Mucosa of gallbladder (tissue), 1 donor: ENCODE results near the gene CRYGS. TPM values are rescaled to one million over a fixed set of nuclear protein-coding genes. Genes with fewer than 3 reads are reported as not detected.
"Not testable (repeated sequence)": the region's sequence is repeated elsewhere in the genome, so short reads cannot be mapped to it uniquely, and the experiment has no call there.

Source experiments
- DNase-seq: peaks from one replicate; pipeline ENCODE4 v3.0.0-alpha.2; 2020; ENCODE audit warnings: low spot score
- total RNA-seq: library from RNA; stranded (reverse); gene quantifications from one replicate; pipeline ENCODE4 v1.2.1, GENCODE V29; 2021
- donor health status: DM: no; HTN: no; CAD: no.

The CRYGS gene
- total RNA-seq, 1 donor from 2014 or later: 2.7 TPM

GRCh38 chr3:186552408-186553031 is 8.3 kb upstream of the CRYGS start:
- DNase-seq: no peak

- no peak for DNase-seq
Measured at GRCh38 chr3:186551387-186551786, 7.2 kb upstream of the CRYGS start.

- DNase-seq: no peak
Measured at GRCh38 chr3:186549497-186549896, 5.3 kb upstream of the CRYGS start.

GRCh38 chr3:186540835-186541226 is 3.3 kb downstream of the CRYGS start:
- no peak for DNase-seq

- peak; percentile 86 for DNase-seq
Measured at GRCh38 chr3:186540221-186540834, 3.9 kb downstream of the CRYGS start.

- no peak for DNase-seq
Measured at GRCh38 chr3:186538779-186539178, 5.4 kb downstream of the CRYGS start.

GRCh38 chr3:186536883-186537844 is 7.0 kb downstream of the CRYGS start:
- DNase-seq: no peak

- no peak for DNase-seq
Measured at GRCh38 chr3:186534113-186534669, 10.0 kb downstream of the CRYGS start.

GRCh38 chr3:186532598-186533072 is 11.5 kb downstream of the CRYGS start:
- no peak for DNase-seq

- not testable (repeated sequence) for DNase-seq
Measured at GRCh38 chr3:186531694-186532093, 12.5 kb downstream of the CRYGS start.

GRCh38 chr3:186530415-186530814 is 13.8 kb downstream of the CRYGS start:
- no peak for DNase-seq

GRCh38 chr3:186529201-186529999 is 14.8 kb downstream of the CRYGS start:
- DNase-seq: no peak

GRCh38 chr3:186526256-186526606 is 17.9 kb downstream of the CRYGS start:
- DNase-seq: no peak

GRCh38 chr3:186525369-186526255 is 18.6 kb downstream of the CRYGS start:
- DNase-seq: no peak

GRCh38 chr3:186524616-186525015 is 19.6 kb downstream of the CRYGS start:
- no peak for DNase-seq

- no peak for DNase-seq
Measured at GRCh38 chr3:186523434-186523833, 20.7 kb downstream of the CRYGS start.

GRCh38 chr3:186523022-186523421 is 21.2 kb downstream of the CRYGS start:
- no peak for DNase-seq

GRCh38 chr3:186520957-186521842 is 23.0 kb downstream of the CRYGS start:
- no peak for DNase-seq

- DNase-seq: no peak
Measured at GRCh38 chr3:186520431-186520830, 23.7 kb downstream of the CRYGS start.
